Measurements from ENCODE around the gene IGF1R. TPM values are rescaled to one million over a fixed set of nuclear protein-coding genes. Genes with fewer than 3 reads are reported as not detected.

The IGF1R gene
- total RNA-seq, 1 experiment from 2014 or later = 3.8 TPM

DNA sequence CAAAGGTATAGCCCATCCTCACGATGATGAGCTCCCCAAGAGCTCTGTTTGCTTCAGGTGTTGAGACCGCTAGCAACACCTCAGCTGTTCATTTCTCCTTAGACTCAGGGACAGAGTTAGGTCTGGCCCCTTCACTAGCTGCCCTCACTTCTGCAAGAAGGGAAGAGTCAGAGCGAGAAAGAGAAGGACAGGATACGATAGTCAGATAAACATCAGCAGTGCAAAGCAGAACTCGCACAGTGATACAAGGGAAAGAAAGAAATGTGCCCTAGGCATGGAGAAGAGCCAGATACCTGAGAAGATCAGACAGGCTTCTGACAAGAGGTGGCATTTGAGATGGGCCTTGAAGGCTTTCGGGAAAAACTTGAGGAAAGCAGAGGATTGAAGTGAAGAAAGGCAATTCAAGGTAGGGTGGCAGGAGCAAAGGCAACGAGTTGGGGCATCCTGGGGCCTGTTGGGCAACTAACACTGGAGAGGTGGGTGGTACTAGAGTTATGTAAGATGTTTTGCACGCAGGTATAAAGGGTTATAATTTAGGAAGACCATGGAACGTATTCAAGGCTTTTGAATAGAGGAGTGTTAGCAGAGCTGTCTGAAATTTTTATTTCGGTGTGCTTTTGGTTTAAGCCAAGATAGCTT is 253.2 kb downstream of the IGF1R start:
- Histone ChIP-seq H3K4me3 (ENCODE audit: low read length) (no peak overlapping the region), H3K9me2 (replicated peaks; ENCODE audit: low read length) (no peaks in the 10 kb centered on the region), H3K9me3 (ENCODE audit: low read length) (no peaks in the 10 kb centered on the region), H3K9ac (ENCODE audit: low read length) (no peak overlapping the region), H3K4me2 (ENCODE audit: low read length) (no peak overlapping the region), H3K79me2 (ENCODE audit: low read length) (no peaks in the 10 kb centered on the region), H3K36me3 (ENCODE audit: low read depth, low read length) (no peaks in the 10 kb centered on the region), H3K27me3 (ENCODE audit: low read length) (no peaks in the 10 kb centered on the region), H2AFZ (ENCODE audit: low read length) (no peak overlapping the region), H3K27ac (ENCODE audit: low read length) (no peak overlapping the region), H4K20me1 (ENCODE audit: low read length) (no peaks in the 10 kb centered on the region), H3F3A (ENCODE audit: low read length, unreplicated experiment) (peaks cover 7% of the 10 kb centered on the region), H3K4me1 (ENCODE audit: insufficient read depth, low read length) (peaks cover 60% of the 10 kb centered on the region)
- ChIA-PET CTCF (no interaction called here), POLR2A (ENCODE audit: unreplicated experiment) (no interaction called here)
- no peak for ATAC-seq
- DNase-seq = no peak
- intact Hi-C loops (cut with micrococcal nuclease) = no loop called here
- TF ChIP-seq EZH2phosphoT487 (IDR thresholded peaks at IDR 0.05; ENCODE audit: borderline replicate concordance, low read length) (no peak), EZH2 (IDR thresholded peaks at IDR 0.05; ENCODE audit: low read length, unreplicated experiment) (no peak)
- TF ChIP-seq, protein P1, sequence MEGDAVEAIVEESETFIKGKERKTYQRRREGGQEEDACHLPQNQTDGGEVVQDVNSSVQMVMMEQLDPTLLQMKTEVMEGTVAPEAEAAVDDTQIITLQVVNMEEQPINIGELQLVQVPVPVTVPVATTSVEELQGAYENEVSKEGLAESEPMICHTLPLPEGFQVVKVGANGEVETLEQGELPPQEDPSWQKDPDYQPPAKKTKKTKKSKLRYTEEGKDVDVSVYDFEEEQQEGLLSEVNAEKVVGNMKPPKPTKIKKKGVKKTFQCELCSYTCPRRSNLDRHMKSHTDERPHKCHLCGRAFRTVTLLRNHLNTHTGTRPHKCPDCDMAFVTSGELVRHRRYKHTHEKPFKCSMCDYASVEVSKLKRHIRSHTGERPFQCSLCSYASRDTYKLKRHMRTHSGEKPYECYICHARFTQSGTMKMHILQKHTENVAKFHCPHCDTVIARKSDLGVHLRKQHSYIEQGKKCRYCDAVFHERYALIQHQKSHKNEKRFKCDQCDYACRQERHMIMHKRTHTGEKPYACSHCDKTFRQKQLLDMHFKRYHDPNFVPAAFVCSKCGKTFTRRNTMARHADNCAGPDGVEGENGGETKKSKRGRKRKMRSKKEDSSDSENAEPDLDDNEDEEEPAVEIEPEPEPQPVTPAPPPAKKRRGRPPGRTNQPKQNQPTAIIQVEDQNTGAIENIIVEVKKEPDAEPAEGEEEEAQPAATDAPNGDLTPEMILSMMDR (conservative IDR thresholded peaks at IDR 0.05; ENCODE audit: low read depth, low read length) = no peak
- BruUV-seq (replicated peaks) = no TSS peak

DNA sequence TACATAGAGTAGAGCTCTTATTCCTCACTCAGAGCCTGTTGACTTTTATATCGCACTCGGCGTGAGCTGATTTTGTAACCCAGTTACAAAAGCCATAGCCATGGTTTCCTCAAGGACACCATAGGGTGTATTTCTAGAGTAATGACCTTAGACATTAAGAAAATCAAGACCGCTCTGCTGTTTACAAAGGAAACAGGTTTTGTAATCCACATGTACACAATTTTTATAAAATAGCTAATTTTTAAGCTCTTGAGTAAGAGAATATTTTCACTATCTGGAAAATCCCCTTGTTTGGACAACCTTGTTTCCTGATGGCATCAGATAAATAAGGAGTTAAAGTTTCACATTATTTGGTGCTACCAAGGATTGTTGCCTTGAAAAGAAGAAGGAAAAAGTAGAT is 254.6 kb downstream of the IGF1R start:
- H3K9me3 ChIP-seq (ENCODE audit: low read length) = no peaks in the 10 kb centered on the region
- TF ChIP-seq EZH2phosphoT487 (IDR thresholded peaks at IDR 0.05; ENCODE audit: borderline replicate concordance, low read length) (no peak), EZH2 (IDR thresholded peaks at IDR 0.05; ENCODE audit: low read length, unreplicated experiment) (no peak)
- TF ChIP-seq, protein P1 (conservative IDR thresholded peaks at IDR 0.05; ENCODE audit: low read depth, low read length) = no peak
- H3K4me3 ChIP-seq (ENCODE audit: low read length) = no peak overlapping the region
- H3K4me2 ChIP-seq (ENCODE audit: low read length) = no peak overlapping the region
- intact Hi-C loops (cut with micrococcal nuclease) = no loop called here
- peaks cover 63% of the 10 kb centered on the region for H3K4me1 ChIP-seq (ENCODE audit: insufficient read depth, low read length)
- ChIA-PET POLR2A (ENCODE audit: unreplicated experiment) (interaction anchor here (0.5 to 0.6 kb wide), 3 partner anchors 81 to 1130 kb away, joined by 3 to 8 read pairs (median 4); no protein-coding TSS in a partner anchor), CTCF (no interaction called here)
- no peak overlapping the region; the same call in 1 of the 2 replicates for H3K9ac ChIP-seq (ENCODE audit: low read length)
- peak overlapping the region; percentile 31 for H3K27ac ChIP-seq (ENCODE audit: low read length)
- no peak for DNase-seq
- H3K9me2 ChIP-seq (replicated peaks; ENCODE audit: low read length) = no peaks in the 10 kb centered on the region
- ATAC-seq = no peak
- no peaks in the 10 kb centered on the region for H4K20me1 ChIP-seq (ENCODE audit: low read length)
- BruUV-seq (replicated peaks) = no TSS peak
- no peak overlapping the region for H2AFZ ChIP-seq (ENCODE audit: low read length)
- no peaks in the 10 kb centered on the region for H3K79me2 ChIP-seq (ENCODE audit: low read length)
- no peaks in the 10 kb centered on the region for H3K36me3 ChIP-seq (ENCODE audit: low read depth, low read length)
- no peaks in the 10 kb centered on the region for H3K27me3 ChIP-seq (ENCODE audit: low read length)
- peaks cover under 1% of the 10 kb centered on the region for H3F3A ChIP-seq (ENCODE audit: low read length, unreplicated experiment)

DNA sequence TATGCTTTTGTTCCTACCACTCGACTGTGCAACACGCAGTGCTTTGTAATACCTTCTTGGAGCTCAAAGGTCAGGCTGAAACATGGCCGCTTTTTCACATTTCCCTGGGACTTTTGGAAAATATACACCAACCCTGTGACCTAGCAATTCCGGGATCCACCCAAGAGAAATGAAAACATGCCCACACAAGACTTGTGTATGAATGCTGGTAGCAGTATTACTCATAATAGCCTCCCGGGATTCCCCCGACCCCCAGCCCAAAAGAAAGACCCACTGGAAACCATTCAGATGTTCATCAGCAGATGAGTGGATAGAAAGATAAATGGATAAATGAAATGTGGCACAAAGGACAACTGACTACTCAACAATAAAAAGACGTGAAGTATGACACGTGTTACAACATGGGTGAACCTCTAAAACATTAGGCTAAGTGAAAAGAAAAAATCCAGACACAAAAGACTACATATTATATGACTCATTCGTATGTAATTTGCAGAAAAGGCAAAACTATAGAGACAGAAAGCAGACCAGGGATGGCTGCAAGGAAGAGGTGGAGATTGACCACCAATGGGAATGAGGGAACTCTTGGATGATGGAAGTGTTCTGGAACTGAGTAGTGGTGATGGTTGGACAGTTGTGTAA is 255.2 kb downstream of the IGF1R start:
- H3K36me3 ChIP-seq (ENCODE audit: low read depth, low read length) = no peaks in the 10 kb centered on the region
- BruUV-seq (replicated peaks) = no TSS peak
- H3K79me2 ChIP-seq (ENCODE audit: low read length) = no peaks in the 10 kb centered on the region
- H3K9me2 ChIP-seq (replicated peaks; ENCODE audit: low read length) = no peaks in the 10 kb centered on the region
- no peak overlapping the region for H3K4me3 ChIP-seq (ENCODE audit: low read length)
- peaks cover 59% of the 10 kb centered on the region for H3K4me1 ChIP-seq (ENCODE audit: insufficient read depth, low read length)
- no peaks in the 10 kb centered on the region for H3K27me3 ChIP-seq (ENCODE audit: low read length)
- ChIA-PET POLR2A (ENCODE audit: unreplicated experiment) (interaction anchor here (0.5 to 0.6 kb wide), 2 partner anchors 81 to 246 kb away, joined by 3 to 4 read pairs; no protein-coding TSS in a partner anchor), CTCF (interaction anchor here (1.9 kb wide), 1 partner anchor 47 kb away, joined by 5 read pairs; no protein-coding TSS in a partner anchor)
- no peak overlapping the region for H3K4me2 ChIP-seq (ENCODE audit: low read length)
- peak overlapping the region; percentile 31 for H3K27ac ChIP-seq (ENCODE audit: low read length)
- H2AFZ ChIP-seq (ENCODE audit: low read length) = no peak overlapping the region
- DNase-seq = peak; percentile 40
- H3K9me3 ChIP-seq (ENCODE audit: low read length) = no peaks in the 10 kb centered on the region
- intact Hi-C loops (cut with micrococcal nuclease) = loop anchor here (1.0 kb wide), 3 partner anchors 48 to 176 kb away; no protein-coding TSS in a partner anchor
- no peak overlapping the region; the same call in 1 of the 2 replicates for H3K9ac ChIP-seq (ENCODE audit: low read length)
- no peak for ATAC-seq
- no peaks in the 10 kb centered on the region for H4K20me1 ChIP-seq (ENCODE audit: low read length)
- TF ChIP-seq, protein P1 (conservative IDR thresholded peaks at IDR 0.05; ENCODE audit: low read depth, low read length) = no peak
- no peak for TF ChIP-seq EZH2phosphoT487 (IDR thresholded peaks at IDR 0.05; ENCODE audit: borderline replicate concordance, low read length)
- TF ChIP-seq EZH2 (IDR thresholded peaks at IDR 0.05; ENCODE audit: low read length, unreplicated experiment) = no peak
- no peaks in the 10 kb centered on the region for H3F3A ChIP-seq (ENCODE audit: low read length, unreplicated experiment)
